Trophoblast cell (in vitro differentiated cells and primary cell): ENCODE measurements around the gene KCNE4.
A peak's percentile ranks its signal among the peaks of the same experiment; 100 is the strongest.

Source experiments
- DNase-seq, 2 donors: peaks; one replicate each; pipeline ENCODE4 v3.0.0-alpha.2; 2016
- H2AFZ ChIP-seq: 2 replicates; pipeline ENCODE4 v1.6.1; 2013; ENCODE audit warnings: low read length, moderate library complexity, mild to moderate bottlenecking; ENCODE audit not compliant: insufficient read depth, poor library complexity
- H2AK5ac ChIP-seq: 2 replicates; pipeline ENCODE4 v1.6.1; 2013; ENCODE audit warnings: mild to moderate bottlenecking, low read length
- H2BK120ac ChIP-seq: 2 replicates; pipeline ENCODE4 v1.6.1; 2013; ENCODE audit warnings: low read length, mild to moderate bottlenecking, moderate library complexity; ENCODE audit not compliant: insufficient read depth, poor library complexity
- H2BK12ac ChIP-seq: 2 replicates; pipeline ENCODE4 v1.6.1; 2013; ENCODE audit warnings: mild to moderate bottlenecking, low read length, moderate library complexity
- H2BK5ac ChIP-seq: 2 replicates; pipeline ENCODE4 v1.6.1; 2013; ENCODE audit warnings: low read length, low read depth, moderate library complexity, mild to moderate bottlenecking; ENCODE audit not compliant: poor library complexity
- H3K14ac ChIP-seq: 2 replicates; pipeline ENCODE4 v1.6.1; 2013; ENCODE audit warnings: mild to moderate bottlenecking, low read length
- H3K18ac ChIP-seq: 2 replicates; pipeline ENCODE4 v1.6.1; 2013; ENCODE audit warnings: mild to moderate bottlenecking, low read length
- H3K23ac ChIP-seq: 2 replicates; pipeline ENCODE4 v1.6.1; 2013; ENCODE audit warnings: low read length
- H3K27ac ChIP-seq: 2 replicates; pipeline ENCODE4 v1.5.1; 2013; ENCODE audit warnings: low read depth, mild to moderate bottlenecking, inconsistent platforms, low read length, moderate library complexity
- H3K27me3 ChIP-seq: 2 replicates; pipeline ENCODE4 v1.6.1; 2013; ENCODE audit warnings: inconsistent platforms, mild to moderate bottlenecking, low read length, moderate library complexity; ENCODE audit not compliant: insufficient read depth
- H3K36me3 ChIP-seq, 2 experiments: 1 replicate in 1 of 2; 2 replicates in 1 of 2; pipeline ENCODE4 v1.6.1; 2013; ENCODE audit warnings: low read length in 2 of 2, mild to moderate bottlenecking in 2 of 2, moderate library complexity in 1 of 2; ENCODE audit not compliant: insufficient read depth in 2 of 2, control insufficient read depth in 1 of 2
- H3K4ac ChIP-seq: 2 replicates; pipeline ENCODE4 v1.6.1; 2013; ENCODE audit warnings: low read depth, mild to moderate bottlenecking, low read length, moderate library complexity
- H3K4me1 ChIP-seq, 2 experiments: 1 replicate in 1 of 2; 2 replicates in 1 of 2; pipeline ENCODE4 v1.6.1; 2013; ENCODE audit warnings: low read length in 2 of 2, mild to moderate bottlenecking in 2 of 2, moderate library complexity in 1 of 2; ENCODE audit not compliant: insufficient read depth in 2 of 2, control insufficient read depth in 1 of 2
- H3K4me2 ChIP-seq: 2 replicates; pipeline ENCODE4 v1.6.1; 2013; ENCODE audit warnings: inconsistent platforms, mild to moderate bottlenecking, low read length, moderate library complexity
- H3K4me3 ChIP-seq: 2 replicates; pipeline ENCODE4 v1.5.1; 2013; ENCODE audit warnings: mild to moderate bottlenecking, low read depth, low read length, inconsistent platforms
- H3K79me1 ChIP-seq: one replicate; pipeline ENCODE4 v1.6.1; 2013; ENCODE audit warnings: low read length
- H3K79me2 ChIP-seq: 2 replicates; pipeline ENCODE4 v1.6.1; 2013; ENCODE audit warnings: low read length, mild to moderate bottlenecking; ENCODE audit not compliant: control insufficient read depth, insufficient read depth, poor library complexity
- H3K9ac ChIP-seq: 2 replicates; pipeline ENCODE4 v1.6.1; 2013; ENCODE audit warnings: mild to moderate bottlenecking, low read length
- H3K9me3 ChIP-seq: 2 replicates; pipeline ENCODE4 v1.6.1; 2013; ENCODE audit warnings: low read depth, mild to moderate bottlenecking, control low read depth, inconsistent platforms, low read length; ENCODE audit not compliant: insufficient read depth
- H4K12ac ChIP-seq: 2 replicates; pipeline ENCODE4 v1.6.1; 2013; ENCODE audit warnings: low read depth, mild to moderate bottlenecking, low read length, moderate library complexity
- H4K8ac ChIP-seq: 2 replicates; pipeline ENCODE4 v1.6.1; 2013; ENCODE audit warnings: low read depth, mild to moderate bottlenecking, low read length, moderate library complexity
- H4K91ac ChIP-seq: one replicate; pipeline ENCODE4 v1.6.1; 2013; ENCODE audit warnings: low read depth, mild to moderate bottlenecking, low read length, moderate library complexity
- WGBS: extraction: QIAGEN DNeasy Blood & Tissue Kit; methylation state at CpG from one replicate; pipeline ENCODE4 v1.1.7; 2013; ENCODE audit warnings: missing lambda C conversion rate; ENCODE audit not compliant: insufficient read length, insufficient coverage; ENCODE audit errors: extremely low coverage; 5-methylcytosine and 5-hydroxymethylcytosine counted together

KCNE4 gene

GRCh38 chr2:223102040-223102400 lies 50.0 kb downstream of the KCNE4 start:
- Histone ChIP-seq H4K91ac (no peak overlapping the region), H3K36me3 (no peaks in the 10 kb centered on the region), H4K12ac (no peak overlapping the region), H3K27me3 (no peaks in the 10 kb centered on the region), H3K4me1 (peaks cover 7 to 11% of the 10 kb centered on the region in 2 experiments), H3K23ac (no peak overlapping the region), H2BK120ac (no peak overlapping the region), H2BK12ac (no peak overlapping the region), H3K4ac (no peak overlapping the region), H3K27ac (no peak overlapping the region), H2AK5ac (no peak overlapping the region), H3K79me2 (no peaks in the 10 kb centered on the region), H2BK5ac (no peak overlapping the region), H3K9ac (no peak overlapping the region), H3K14ac (no peak overlapping the region), H3K4me2 (no peak overlapping the region), H3K79me1 (peaks cover 4% of the 10 kb centered on the region), H3K4me3 (no peak overlapping the region), H3K18ac (no peak overlapping the region), H2AFZ (no peak overlapping the region), H3K9me3 (no peaks in the 10 kb centered on the region), H4K8ac (no peak overlapping the region)
- no CpG with 5 or more reads among the region's 3 CpGs for WGBS
- no peak for DNase-seq

- Histone ChIP-seq H3K27me3 (no peaks in the 10 kb centered on the region), H4K91ac (no peak overlapping the region), H2AK5ac (no peak overlapping the region), H2BK12ac (no peak overlapping the region), H3K4ac (no peak overlapping the region), H2BK120ac (no peak overlapping the region), H3K23ac (no peak overlapping the region), H4K12ac (no peak overlapping the region), H3K14ac (no peak overlapping the region), H3K27ac (no peak overlapping the region), H3K18ac (no peak overlapping the region), H4K8ac (no peak overlapping the region), H3K36me3 (no peaks in the 10 kb centered on the region), H3K4me3 (no peak overlapping the region), H3K9ac (no peak overlapping the region), H3K4me1 (peaks cover 7 to 11% of the 10 kb centered on the region in 2 experiments), H2BK5ac (no peak overlapping the region), H2AFZ (no peak overlapping the region), H3K79me2 (no peaks in the 10 kb centered on the region), H3K9me3 (no peaks in the 10 kb centered on the region), H3K79me1 (peaks cover 4% of the 10 kb centered on the region), H3K4me2 (no peak overlapping the region)
- WGBS, result 100% methylated on average over 1 of the region's 3 CpGs
- DNase-seq, result no peak
Observed at GRCh38 chr2:223102450-223102849, 50.5 kb downstream of the KCNE4 start.

- Histone ChIP-seq H3K23ac (no peak overlapping the region), H3K14ac (no peak overlapping the region), H3K36me3 (no peaks in the 10 kb centered on the region), H2BK5ac (no peak overlapping the region), H3K4me2 (no peak overlapping the region), H3K79me1 (peaks cover 2% of the 10 kb centered on the region), H3K4me3 (no peak overlapping the region), H4K8ac (no peak overlapping the region), H3K4me1 (peaks cover 7 to 8% of the 10 kb centered on the region in 2 experiments), H3K9ac (no peak overlapping the region), H3K79me2 (no peaks in the 10 kb centered on the region), H4K12ac (no peak overlapping the region), H2AK5ac (no peak overlapping the region), H3K27me3 (no peaks in the 10 kb centered on the region), H3K4ac (no peak overlapping the region), H4K91ac (no peak overlapping the region), H2BK12ac (no peak overlapping the region), H3K9me3 (no peaks in the 10 kb centered on the region), H3K18ac (no peak overlapping the region), H2AFZ (no peak overlapping the region), H2BK120ac (no peak overlapping the region), H3K27ac (no peak overlapping the region)
- WGBS, result no CpG with 5 or more reads among the region's 8 CpGs
- DNase-seq, result peak; percentile 65 to 70
Observed at GRCh38 chr2:223104336-223105132, 52.5 kb downstream of the KCNE4 start.
